GM12864 (cell line): ENCODE measurements around the gene MAD2L2.

ENCODE experiments used
- DNase-seq: peaks from one replicate; pipeline ENCODE4 v3.0.0-alpha.2; 2011; ENCODE audit warnings: low read depth
- H3K4me3 ChIP-seq: 2 replicates; pipeline ENCODE4 v1.5.1; 2011; ENCODE audit warnings: mild to moderate bottlenecking, low read depth, low read length, control low read depth
- CTCF ChIP-seq: IDR thresholded peaks from 2 replicates; pipeline ENCODE4 v1.5.1; 2011; ENCODE audit warnings: low read depth, mild to moderate bottlenecking, moderate library complexity, low read length, control low read depth, inconsistent platforms; ENCODE audit errors: missing control alignments

MAD2L2 gene

GRCh38 chr1:11725616-11726015, 44.7 kb upstream of the MAD2L2 start:
- no peak for DNase-seq
- TF ChIP-seq CTCF: no peak

GRCh38 chr1:11722538-11722937, 41.6 kb upstream of the MAD2L2 start:
- H3K4me3 ChIP-seq: no peak overlapping the region
- TF ChIP-seq CTCF: no peak
- no peak for DNase-seq

More at GRCh38 chr1:11725616-11726015, 44.7 kb upstream of the MAD2L2 start:
- H3K4me3 ChIP-seq: no peak overlapping the region

GRCh38 chr1:11721311-11721710, 40.4 kb upstream of the MAD2L2 start:
- TF ChIP-seq CTCF: no peak
- no peak for DNase-seq
- H3K4me3 ChIP-seq: no peak overlapping the region

- DNase-seq: no peak
- no peak for TF ChIP-seq CTCF
- H3K4me3 ChIP-seq: no peak overlapping the region
These were observed 39.6 kb upstream of the MAD2L2 start for GRCh38 chr1:11720525-11720924.

- DNase-seq: no peak
- TF ChIP-seq CTCF: no peak
- H3K4me3 ChIP-seq: no peak overlapping the region
These were observed 39.1 kb upstream of the MAD2L2 start for GRCh38 chr1:11720033-11720376.

GRCh38 chr1:11719313-11720032, 38.5 kb upstream of the MAD2L2 start:
- DNase-seq: peak; percentile 59
- TF ChIP-seq CTCF: peak; percentile 96

GRCh38 chr1:11714831-11715575, 34.1 kb upstream of the MAD2L2 start:
- no peak overlapping the region for H3K4me3 ChIP-seq
- TF ChIP-seq CTCF: no peak
- DNase-seq: no peak

More at GRCh38 chr1:11719313-11720032, 38.5 kb upstream of the MAD2L2 start:
- peak overlapping the region; percentile 45 for H3K4me3 ChIP-seq
